HTR-8/SVneo (cell line): Measurements from ENCODE around the gene STX16.
"Not testable (repeated sequence)": the region's sequence is repeated elsewhere in the genome, so short reads cannot be mapped to it uniquely, and the experiment has no call there.

Experiments
- DNase-seq: peaks from one replicate; pipeline ENCODE4 v3.0.0; 2011; ENCODE audit warnings: low spot score, mixed read lengths; ENCODE audit not compliant: insufficient read length
- FAIRE-seq: peaks from 2 replicates; lab custom pipeline; 2011; peaks lifted over from hg19 to GRCh38; lab: Jason Lieb, UNC

The STX16 gene

GRCh38 chr20:58716476-58717277, 65.6 kb downstream of the STX16 start:
- FAIRE-seq = peak; percentile 76
- DNase-seq = no peak

GRCh38 chr20:58717278-58718091, 66.4 kb downstream of the STX16 start:
- peak; percentile 57 for FAIRE-seq
- DNase-seq = no peak

GRCh38 chr20:58718121-58718563, 67.1 kb downstream of the STX16 start:
- no peak for FAIRE-seq
- no peak for DNase-seq

GRCh38 chr20:58718729-58719128, 67.6 kb downstream of the STX16 start:
- DNase-seq (no peak), FAIRE-seq (no peak)

- no peak for DNase-seq
- no peak for FAIRE-seq
Observed at GRCh38 chr20:58719258-58719657, 68.2 kb downstream of the STX16 start.

GRCh38 chr20:58719971-58720371, 68.9 kb downstream of the STX16 start:
- peak; percentile 86 for FAIRE-seq
- no peak for DNase-seq

GRCh38 chr20:58720890-58721289, 69.8 kb downstream of the STX16 start:
- no peak for DNase-seq
- no peak for FAIRE-seq

- peak; percentile 87 for FAIRE-seq
- no peak for DNase-seq
Observed at GRCh38 chr20:58721951-58722778, 71.1 kb downstream of the STX16 start.

- DNase-seq (no peak), FAIRE-seq (no peak)
Observed at GRCh38 chr20:58722877-58723627, 72.0 kb downstream of the STX16 start.

GRCh38 chr20:58723628-58723984, 72.5 kb downstream of the STX16 start:
- FAIRE-seq = peak; percentile 93
- no peak for DNase-seq

- not testable (repeated sequence) for FAIRE-seq, DNase-seq
Observed at GRCh38 chr20:58726156-58726555, 75.1 kb downstream of the STX16 start.
